Panc1 (cell line): Measurements from ENCODE around the gene CCDC92B. TPM values are rescaled to one million over a fixed set of nuclear protein-coding genes. Genes with fewer than 3 reads are reported as not detected.

Source experiments
- ATAC-seq: fragments of 200-7000 bp; cut with Tn5 transposase; 2 replicates; pipeline ENCODE4 v1.9.1; 2020; ENCODE audit warnings: mild to moderate bottlenecking, moderate library complexity
- BruUV-seq: library from RNA; stranded (reverse); fragments of 400-500 nt; replicated peaks from 2 replicates; lab custom pipeline; 2021; lab: Mats Ljungman, UMichigan
- CTCF ChIA-PET: fragments of 300-600 bp; sonication (Branson Sonifier 250); formaldehyde crosslinking; loops from one replicate; lab custom pipeline; 2022; ENCODE audit warnings: antibody characterized with exemption; lab: Charles Lee
- POLR2A ChIA-PET: fragments of 300-600 bp; sonication (Branson Sonifier 250); formaldehyde crosslinking; loops from one replicate; lab custom pipeline; 2022; ENCODE audit warnings: antibody characterized with exemption; lab: Charles Lee
- DNase-seq: peaks from one replicate; pipeline ENCODE4 v3.0.0-alpha.2; 2010; ENCODE audit warnings: low read depth, low spot score
- H3K27ac ChIP-seq: 2 replicates; pipeline ENCODE4 v1.5.1; 2011; ENCODE audit warnings: mild to moderate bottlenecking, low read length, inconsistent platforms
- H3K27me3 ChIP-seq: fragments of 200-500 bp; sonication (Bioruptor generic); 2 replicates; pipeline ENCODE4 v1.6.0; 2014; ENCODE audit warnings: low read length, inconsistent platforms; ENCODE audit not compliant: control insufficient read depth, insufficient read depth
- H3K36me3 ChIP-seq: fragments of 200-500 bp; sonication (Bioruptor generic); 2 replicates; pipeline ENCODE4 v1.5.1; 2014; ENCODE audit warnings: inconsistent platforms, mild to moderate bottlenecking, low read length, moderate library complexity; ENCODE audit not compliant: control insufficient read depth, insufficient read depth
- H3K4me1 ChIP-seq: 2 replicates; pipeline ENCODE4 v1.5.1; 2011; ENCODE audit warnings: inconsistent platforms, mild to moderate bottlenecking, low read length, moderate library complexity; ENCODE audit not compliant: control insufficient read depth, insufficient read depth
- H3K4me3 ChIP-seq, 2 experiments: 2 replicates each; pipeline ENCODE4 v1.5.1; 2011 to 2012; ENCODE audit warnings: low read depth in 2 of 2, low read length in 2 of 2, mild to moderate bottlenecking in 2 of 2, inconsistent platforms in 1 of 2, moderate library complexity in 1 of 2
- H3K9me3 ChIP-seq: fragments of 200-500 bp; sonication (Bioruptor generic); 2 replicates; pipeline ENCODE4 v1.5.1; 2014; ENCODE audit warnings: low read depth, mild to moderate bottlenecking, inconsistent platforms, low read length, moderate library complexity; ENCODE audit not compliant: control insufficient read depth, insufficient read depth
- POLR2AphosphoS5 ChIP-seq: IDR thresholded peaks from 2 replicates; pipeline ENCODE4 v1.6.1; 2012; ENCODE audit warnings: mild to moderate bottlenecking, low read depth, low read length, moderate library complexity
- REST ChIP-seq, 2 experiments: IDR thresholded peaks; 2 replicates each; pipeline ENCODE4 v1.6.1; 2011 to 2012; ENCODE audit warnings: low read depth in 2 of 2, control low read depth in 1 of 2, low read length in 1 of 2, mild to moderate bottlenecking in 1 of 2, moderate library complexity in 1 of 2; ENCODE audit not compliant: insufficient read depth in 1 of 2
- SIN3A ChIP-seq: IDR thresholded peaks from 2 replicates; pipeline ENCODE4 v1.6.1; 2012; ENCODE audit warnings: low read depth, mild to moderate bottlenecking, low read length, moderate library complexity, borderline replicate concordance; ENCODE audit not compliant: insufficient read depth
- TCF7L2 ChIP-seq: IDR thresholded peaks from 2 replicates; pipeline ENCODE4 v1.6.1; 2011; ENCODE audit warnings: mild to moderate bottlenecking, low read depth, low read length, inconsistent platforms
- in situ Hi-C: cut with HindIII; loops from 2 replicates; pipeline ENCODE4 v1.10.0; 2016; ENCODE audit warnings: low sequenced_read_pairs, low pct_unique_long_range_greater_than_20kb
- intact Hi-C: fragments of 100-400 bp; cut with micrococcal nuclease; formaldehyde crosslinking; loops from one replicate; pipeline ENCODE4 v1.10.0; 2022; ENCODE audit not compliant: unreplicated experiment
- total RNA-seq: library from RNA; stranded (reverse); gene quantifications from one replicate; pipeline ENCODE4 v1.2.1, GENCODE V29; 2021; ENCODE audit not compliant: unreplicated experiment
- TF ChIP-seq, protein P1 (sequence below): fragments of 450-650 bp; IDR thresholded peaks from 2 replicates; pipeline ENCODE4 v1.5.1; 2017; ENCODE audit warnings: mild to moderate bottlenecking

Gene CCDC92B
- total RNA-seq, 1 experiment from 2014 or later: 0.51 TPM

GRCh38 chr17:2711608-2712299 is 37.7 kb downstream of the CCDC92B start, which contains the start of gene CLUH:
TSS of gene CLUH (minus strand) at chr17:2711764. CDS start at chr17:2711661, 103 bp downstream.
- ATAC-seq (peak; percentile 91), DNase-seq (peak; percentile 87)
- Histone ChIP-seq H3K4me1 (peaks cover 24% of the 10 kb centered on the region), H3K27me3 (no peaks in the 10 kb centered on the region), H3K9me3 (no peaks in the 10 kb centered on the region), H3K36me3 (no peaks in the 10 kb centered on the region; the same call in 1 of the 2 replicates), H3K4me3 (peak within 1 kb of the TSS; percentile 73 to 82), H3K27ac (peak within 1 kb of the TSS; percentile 92)
- no TSS peak for BruUV-seq
- ChIA-PET POLR2A (no interaction called here), CTCF (no interaction called here)
- TF ChIP-seq TCF7L2 (no peak), REST (IDR thresholded peaks at IDR 0.05; ENCODE audit: insufficient read depth in 1 of 2, low read depth in 2 of 2, low read length in 1 of 2) (no peak; a peak in 2 of 4 replicates), SIN3A (peak; percentile 87; the same call in 1 of the 2 replicates), POLR2AphosphoS5 (peak; percentile 54)
- TF ChIP-seq, protein P1, sequence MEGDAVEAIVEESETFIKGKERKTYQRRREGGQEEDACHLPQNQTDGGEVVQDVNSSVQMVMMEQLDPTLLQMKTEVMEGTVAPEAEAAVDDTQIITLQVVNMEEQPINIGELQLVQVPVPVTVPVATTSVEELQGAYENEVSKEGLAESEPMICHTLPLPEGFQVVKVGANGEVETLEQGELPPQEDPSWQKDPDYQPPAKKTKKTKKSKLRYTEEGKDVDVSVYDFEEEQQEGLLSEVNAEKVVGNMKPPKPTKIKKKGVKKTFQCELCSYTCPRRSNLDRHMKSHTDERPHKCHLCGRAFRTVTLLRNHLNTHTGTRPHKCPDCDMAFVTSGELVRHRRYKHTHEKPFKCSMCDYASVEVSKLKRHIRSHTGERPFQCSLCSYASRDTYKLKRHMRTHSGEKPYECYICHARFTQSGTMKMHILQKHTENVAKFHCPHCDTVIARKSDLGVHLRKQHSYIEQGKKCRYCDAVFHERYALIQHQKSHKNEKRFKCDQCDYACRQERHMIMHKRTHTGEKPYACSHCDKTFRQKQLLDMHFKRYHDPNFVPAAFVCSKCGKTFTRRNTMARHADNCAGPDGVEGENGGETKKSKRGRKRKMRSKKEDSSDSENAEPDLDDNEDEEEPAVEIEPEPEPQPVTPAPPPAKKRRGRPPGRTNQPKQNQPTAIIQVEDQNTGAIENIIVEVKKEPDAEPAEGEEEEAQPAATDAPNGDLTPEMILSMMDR: no peak
- in situ Hi-C loops: no loop called here
- intact Hi-C loops: no loop called here

GRCh38 chr17:2710803-2711607 is 38.4 kb downstream of the CCDC92B start:
- intact Hi-C loops: no loop called here
- BruUV-seq: no TSS peak
- ATAC-seq (0 out of 2 replicates have a peak, but pooled peaks have one; percentile 1), DNase-seq (no peak)
- TF ChIP-seq REST (IDR thresholded peaks at IDR 0.05; ENCODE audit: insufficient read depth in 1 of 2, low read depth in 2 of 2, low read length in 1 of 2): no peak
- TF ChIP-seq POLR2AphosphoS5: no peak
- TF ChIP-seq SIN3A: no peak
- H3K36me3 ChIP-seq: no peaks in the 10 kb centered on the region; the same call in 1 of the 2 replicates
- no peaks in the 10 kb centered on the region for H3K27me3 ChIP-seq
- in situ Hi-C loops: no loop called here
- CTCF ChIA-PET: no interaction called here
- H3K27ac ChIP-seq: peak overlapping the region; percentile 86
- POLR2A ChIA-PET: interaction anchor here (0.5 kb wide), 1 partner anchor 936 kb away, joined by 4 read pairs; no protein-coding TSS in a partner anchor
- H3K4me1 ChIP-seq: peaks cover 24% of the 10 kb centered on the region
- H3K4me3 ChIP-seq: peak overlapping the region; percentile 73 to 82
- no peaks in the 10 kb centered on the region for H3K9me3 ChIP-seq
